Thyroid gland (tissue), 4 donors: ENCODE data around the gene ZNF346.

ENCODE experiments used
- CTCF ChIP-seq, 6 experiments: fragments of 200-600 bp in 3 of 6; fragments of 450-650 bp in 3 of 6; sonication (generic) in 3 of 6; IDR thresholded peaks; one replicate each; pipeline ENCODE4 v1.5.1; 2016 to 2019; ENCODE audit warnings: antibody characterized with exemption in 6 of 6, mild to moderate bottlenecking in 2 of 6, inconsistent platforms in 1 of 6, moderate library complexity in 1 of 6
- POLR2A ChIP-seq, 2 donors: fragments of 450-650 bp; IDR thresholded peaks; one replicate each; pipeline ENCODE4 v1.6.1; 2017; ENCODE audit warnings: antibody characterized with exemption in 2 of 2, mild to moderate bottlenecking in 2 of 2, moderate library complexity in 1 of 2

GRCh38 chr5:176995896-176996767 lies 26.4 kb upstream of the ZNF346 start:
- TF ChIP-seq CTCF (IDR thresholded peaks at IDR 0.05) (no peak), POLR2A (IDR thresholded peaks at IDR 0.05) (no peak)
